ENCODE results near the gene SLC2A14.
A peak's percentile ranks its signal among the peaks of the same experiment; 100 is the strongest.
"Not testable (repeated sequence)": the region's sequence is repeated elsewhere in the genome, so short reads cannot be mapped to it uniquely, and the experiment has no call there.

SLC2A14 gene

DNA sequence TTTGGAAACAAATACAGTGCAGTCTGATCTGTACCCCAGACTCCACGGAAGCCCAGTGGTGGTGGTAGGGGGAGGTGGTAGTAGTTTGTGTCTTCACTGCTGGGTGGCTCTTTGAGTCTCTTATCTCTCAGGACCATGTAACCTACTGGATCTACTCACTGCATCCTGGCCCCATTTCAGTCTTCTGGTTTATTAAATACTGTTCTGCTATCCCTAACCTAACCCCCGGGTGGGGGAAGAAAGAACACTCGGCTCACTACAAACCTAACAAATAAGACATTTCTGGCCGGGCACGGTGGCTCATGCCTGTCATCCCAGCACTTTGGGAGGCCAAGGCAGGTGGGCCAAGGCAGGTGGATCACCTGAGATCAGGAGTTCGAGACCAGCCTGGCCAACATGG, 39.5 kb downstream of the SLC2A14 start:
- not testable (repeated sequence) for DNase-seq

DNA sequence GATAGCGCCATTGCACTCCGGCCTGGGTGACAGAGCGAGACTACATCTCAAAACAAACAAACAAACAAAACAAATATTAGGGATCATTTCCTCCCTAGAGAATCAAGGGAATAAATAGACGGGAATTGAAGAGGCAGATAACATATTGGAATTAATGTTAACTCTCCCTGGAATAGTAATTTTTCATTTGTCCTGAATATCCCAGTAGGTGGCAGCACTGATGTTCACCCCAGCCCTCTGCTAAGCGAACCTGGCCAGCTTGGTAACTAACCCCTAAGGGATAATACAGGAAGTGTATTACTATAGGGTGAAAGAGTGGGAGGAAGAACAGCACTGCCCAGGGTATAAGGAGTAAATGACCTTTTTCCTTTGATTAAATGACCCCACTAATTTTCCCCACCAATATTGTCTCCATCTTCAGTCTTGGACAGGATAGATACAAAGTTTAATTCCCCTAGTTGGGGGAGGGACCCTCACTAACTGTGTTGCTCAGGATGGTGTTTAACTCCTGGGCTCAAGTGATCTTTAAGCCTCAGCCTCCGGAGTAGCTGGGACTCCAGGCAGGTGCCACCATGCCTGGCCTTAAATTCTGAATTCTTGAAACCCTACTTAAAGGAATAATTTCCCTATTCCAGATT, 40.5 kb downstream of the SLC2A14 start:
- DNase-seq = peak; percentile 24

DNA sequence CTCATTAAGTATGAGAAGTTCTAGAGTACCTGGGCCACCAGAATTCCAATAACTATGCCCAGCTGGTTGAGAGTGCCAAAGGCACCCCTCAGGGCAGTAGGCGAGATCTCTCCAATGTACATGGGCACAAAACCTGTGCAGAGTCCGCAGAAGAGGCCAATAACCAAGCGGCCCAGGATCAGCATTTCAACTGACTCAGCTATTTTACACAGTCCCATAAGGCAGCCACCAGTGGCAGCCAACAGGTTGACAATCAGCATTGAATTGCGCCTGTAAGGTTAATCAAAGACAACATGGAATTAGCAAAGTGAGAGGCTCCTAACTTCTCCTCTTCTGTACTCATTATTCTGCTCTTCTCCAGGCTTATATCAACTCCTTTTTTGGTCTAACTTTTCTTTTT, 43.0 kb downstream of the SLC2A14 start:
- DNase-seq = not testable (repeated sequence)

DNA sequence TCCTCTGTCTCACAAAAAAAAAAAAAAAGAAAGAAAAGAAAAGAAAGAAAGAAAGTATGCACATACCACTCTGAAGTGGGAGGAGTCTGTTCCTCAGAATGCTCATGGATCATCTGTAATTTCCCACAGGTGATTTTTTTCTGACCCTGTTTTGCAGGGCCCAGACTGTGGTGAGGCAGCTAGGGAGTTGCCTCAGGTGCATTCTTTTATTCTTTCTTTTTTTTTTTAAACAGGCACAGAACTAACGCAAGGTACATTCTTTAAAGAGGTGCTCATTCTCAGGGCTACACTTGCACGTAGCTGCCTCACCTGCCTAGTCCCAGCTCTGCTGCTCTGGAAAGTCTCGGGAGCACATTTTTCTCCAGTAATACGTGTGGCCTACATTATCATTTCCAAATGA, 47.0 kb downstream of the SLC2A14 start:
- DNase-seq = not testable (repeated sequence)

DNA sequence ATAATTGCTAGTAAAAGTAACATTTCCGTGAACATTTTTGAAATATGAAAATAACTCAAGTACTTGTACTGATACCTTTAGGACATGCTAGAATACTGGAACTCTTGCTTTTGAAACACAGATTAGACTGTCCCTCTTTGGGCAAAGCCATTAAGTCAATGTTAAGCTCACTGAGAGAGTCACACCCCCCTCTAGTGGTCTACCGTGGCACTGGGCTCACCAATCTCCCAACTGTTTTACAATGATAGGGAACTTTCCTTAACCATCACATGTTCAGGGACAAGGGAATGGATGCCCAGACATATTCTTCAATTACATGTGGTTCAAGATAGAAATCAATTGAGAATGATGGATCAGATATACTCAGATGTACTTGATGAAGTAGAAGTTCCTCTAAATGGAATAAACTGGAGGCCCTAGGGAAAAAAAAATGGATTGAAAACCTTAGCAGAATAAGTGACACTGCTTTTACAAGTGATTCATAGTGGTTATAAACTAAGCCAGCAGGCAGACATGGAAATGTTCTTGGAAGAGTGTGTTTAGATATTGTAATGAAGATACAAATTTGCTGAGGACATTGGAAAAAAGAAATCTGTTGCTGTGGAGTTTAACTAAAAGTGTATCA, 65.7 kb downstream of the SLC2A14 start:
- DNase-seq = peak; percentile 2

DNA sequence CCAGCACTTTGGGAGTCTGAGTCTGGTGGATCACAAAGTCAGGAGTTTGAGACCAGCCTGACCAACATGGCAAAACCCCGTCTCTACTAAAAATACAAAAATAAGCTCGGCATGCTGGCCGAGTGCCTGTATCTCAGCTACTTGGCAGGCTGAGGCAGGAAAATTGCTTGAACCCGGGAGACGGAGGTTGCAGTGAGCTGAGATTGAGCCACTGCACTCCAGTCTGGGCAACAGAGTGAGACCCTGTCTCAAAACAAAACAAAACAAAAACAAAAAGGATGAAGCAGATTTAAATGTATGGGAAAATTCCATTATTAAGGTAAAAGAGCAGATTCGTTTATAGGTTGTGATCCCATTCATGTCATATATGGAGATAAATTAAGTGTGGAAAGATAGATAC, 66.4 kb downstream of the SLC2A14 start:
- not testable (repeated sequence) for DNase-seq

DNA sequence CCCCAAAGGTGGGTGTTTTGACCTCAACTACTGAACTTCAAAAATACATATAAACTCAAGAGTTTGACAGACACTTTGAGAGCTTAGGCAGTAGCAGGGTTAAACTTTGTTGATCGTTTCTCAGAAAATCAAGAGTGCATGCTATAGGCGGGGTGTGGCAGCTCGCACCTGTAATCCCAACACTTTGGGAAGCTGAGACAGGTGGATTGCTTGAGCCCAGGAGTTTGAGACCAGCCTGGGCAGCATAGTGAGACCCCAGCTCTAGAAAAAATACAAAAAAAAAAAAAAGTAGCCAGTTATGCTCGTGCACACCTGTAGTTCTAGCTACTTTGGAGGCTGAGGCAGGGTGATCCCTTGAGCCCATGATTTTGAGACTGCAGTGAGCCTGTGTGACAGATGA, 71.3 kb downstream of the SLC2A14 start:
- no peak for DNase-seq

DNA sequence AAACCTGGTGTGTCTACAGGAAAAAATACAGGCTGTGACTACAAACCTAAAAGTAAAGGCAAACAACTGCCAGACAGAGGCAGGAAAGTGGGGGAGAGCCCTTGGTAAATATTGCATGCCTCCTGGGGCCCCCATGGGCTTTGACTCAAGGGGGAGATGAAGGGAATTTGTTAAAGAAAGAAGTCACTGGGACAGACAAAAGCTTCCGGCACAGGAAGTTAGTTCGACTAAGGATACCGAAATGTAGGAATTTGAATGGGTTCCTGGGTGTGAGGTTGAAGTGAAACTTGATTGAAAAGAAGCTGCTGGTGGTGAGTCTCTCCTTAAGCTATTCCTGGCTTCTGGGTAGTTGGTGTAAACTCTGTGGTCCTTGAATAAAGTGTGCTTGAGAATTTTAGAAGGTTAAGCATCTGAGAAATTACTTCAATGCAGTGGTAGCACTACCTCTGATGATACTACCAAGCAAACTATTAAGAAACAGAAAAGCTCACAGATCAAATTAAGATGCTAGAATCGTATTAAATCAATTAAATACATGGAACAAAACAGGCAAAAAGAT, 73.9 kb downstream of the SLC2A14 start:
- DNase-seq = not testable (repeated sequence)

DNA sequence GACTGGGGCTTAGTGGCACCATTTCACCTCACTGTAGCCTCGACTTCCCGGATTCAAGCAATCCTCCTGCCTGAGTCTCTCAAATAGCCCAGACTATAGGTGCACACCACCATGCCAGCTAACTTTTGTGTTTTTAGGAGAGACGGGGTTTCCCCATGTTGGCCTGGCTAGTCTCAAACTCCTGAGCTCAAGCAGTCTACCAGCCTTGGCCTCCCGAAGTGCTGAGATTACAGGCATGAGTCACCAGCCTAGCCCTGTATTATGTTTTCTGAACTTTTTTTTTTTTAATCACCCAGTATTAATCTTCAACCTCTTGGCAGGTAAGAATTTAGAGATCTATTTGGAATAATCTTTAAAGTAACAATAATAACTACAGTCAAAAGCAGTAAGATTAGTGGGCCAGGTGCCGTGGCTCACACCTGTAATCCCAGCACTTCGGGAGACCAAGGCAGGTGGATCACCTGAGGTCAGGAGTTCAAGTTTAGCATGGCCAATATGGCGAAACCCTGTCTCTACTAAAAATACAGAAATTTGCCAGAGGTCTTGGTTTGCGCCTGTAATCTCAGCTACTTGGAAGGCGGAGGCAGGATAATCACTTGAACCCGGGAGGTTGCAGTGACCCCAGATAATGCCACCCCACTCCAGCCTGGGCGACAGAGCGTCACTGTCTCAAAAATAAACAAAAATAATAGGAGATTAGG, 74.9 kb downstream of the SLC2A14 start:
- no peak for DNase-seq

DNA sequence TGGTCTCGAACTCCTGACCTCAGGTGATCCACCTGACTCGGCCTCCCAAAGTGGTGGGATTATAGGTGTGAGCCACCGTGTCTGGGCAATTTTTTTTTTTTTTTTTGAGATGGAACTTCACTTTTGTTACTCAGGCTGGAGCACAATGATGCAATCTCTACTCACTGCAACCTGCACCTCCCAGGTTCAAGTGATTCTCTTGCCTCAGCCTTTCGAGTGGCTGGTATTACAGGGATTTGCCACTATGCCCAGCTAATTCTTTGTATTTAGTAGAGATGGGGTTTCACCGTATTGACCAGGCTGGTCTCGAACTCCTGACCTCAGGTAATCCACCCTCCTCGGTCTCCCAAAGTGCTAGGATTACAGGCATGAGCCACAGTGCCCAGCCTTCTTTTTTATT, 75.4 kb downstream of the SLC2A14 start:
- not testable (repeated sequence) for DNase-seq

DNA sequence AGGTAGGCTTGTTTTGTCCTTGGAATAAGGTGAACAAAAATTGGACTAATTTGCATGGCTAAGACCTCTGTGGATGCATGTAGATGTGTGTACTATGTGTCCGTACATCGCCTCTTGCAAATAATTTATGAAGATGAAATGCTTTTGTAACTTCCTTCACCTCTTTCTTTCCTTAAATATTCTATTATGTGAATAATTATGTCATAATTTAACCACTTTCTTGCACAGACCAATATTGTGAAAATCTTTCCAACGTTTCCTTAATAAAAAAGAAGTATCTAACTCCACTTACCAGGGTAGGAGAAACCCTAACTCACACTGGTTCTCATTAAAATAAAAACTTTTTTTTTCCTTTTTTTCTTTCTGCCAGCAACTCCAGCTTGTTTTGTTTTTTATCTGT, 79.5 kb downstream of the SLC2A14 start:
- DNase-seq = no peak

DNA sequence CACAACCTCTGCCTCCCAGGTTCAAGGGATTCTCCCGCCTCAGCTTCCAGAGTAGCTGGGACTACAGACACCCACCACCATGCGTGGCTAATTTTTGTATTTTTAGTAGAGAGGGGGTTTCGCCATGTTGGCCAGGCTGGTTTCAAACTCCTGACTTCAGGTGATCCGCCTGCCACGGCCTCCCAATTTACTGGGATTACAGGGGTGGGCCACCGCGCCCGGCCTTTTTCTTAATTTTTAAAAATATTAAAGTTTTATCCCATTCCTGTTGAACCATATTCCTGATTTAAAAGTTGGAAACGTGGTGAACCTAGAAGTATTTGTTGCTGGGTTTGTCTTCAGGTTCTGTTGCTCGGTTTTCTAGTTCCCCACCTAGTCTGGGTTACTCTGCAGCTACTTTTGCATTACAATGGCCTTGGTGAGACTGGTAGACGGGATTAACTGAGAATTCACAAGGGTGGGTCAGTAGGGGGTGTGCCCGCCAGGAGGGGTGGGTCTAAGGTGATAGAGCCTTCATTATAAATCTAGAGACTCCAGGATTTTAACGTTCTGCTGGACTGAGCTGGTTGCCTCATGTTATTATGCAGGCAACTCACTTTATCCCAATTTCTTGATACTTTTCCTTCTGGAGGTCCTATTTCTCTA, 83.7 kb downstream of the SLC2A14 start, which contains the start of gene NANOG:
Gene NANOG, plus strand, starts transcription at position 519 of the 645 bp plus-strand sequence. CDS start 213 bp downstream, outside the sequence.
- DNase-seq = not testable (repeated sequence)

DNA sequence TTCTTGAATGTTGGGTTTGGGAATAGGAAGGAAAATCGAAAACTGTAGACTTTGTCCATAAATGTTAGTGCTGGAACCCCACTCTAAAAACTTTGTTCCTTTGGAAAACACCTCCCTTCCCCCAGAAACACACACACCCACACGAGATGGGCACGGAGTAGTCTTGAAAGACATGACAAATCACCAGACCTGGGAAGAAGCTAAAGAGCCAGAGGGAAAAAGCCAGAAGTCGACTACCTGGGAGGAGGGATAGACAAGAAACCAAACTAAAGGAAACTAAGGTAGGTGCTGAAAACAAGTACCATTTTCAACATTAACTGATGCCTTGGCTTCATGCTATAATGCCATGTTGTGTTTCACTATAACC, 84.4 kb downstream of the SLC2A14 start:
- DNase-seq = no peak

DNA sequence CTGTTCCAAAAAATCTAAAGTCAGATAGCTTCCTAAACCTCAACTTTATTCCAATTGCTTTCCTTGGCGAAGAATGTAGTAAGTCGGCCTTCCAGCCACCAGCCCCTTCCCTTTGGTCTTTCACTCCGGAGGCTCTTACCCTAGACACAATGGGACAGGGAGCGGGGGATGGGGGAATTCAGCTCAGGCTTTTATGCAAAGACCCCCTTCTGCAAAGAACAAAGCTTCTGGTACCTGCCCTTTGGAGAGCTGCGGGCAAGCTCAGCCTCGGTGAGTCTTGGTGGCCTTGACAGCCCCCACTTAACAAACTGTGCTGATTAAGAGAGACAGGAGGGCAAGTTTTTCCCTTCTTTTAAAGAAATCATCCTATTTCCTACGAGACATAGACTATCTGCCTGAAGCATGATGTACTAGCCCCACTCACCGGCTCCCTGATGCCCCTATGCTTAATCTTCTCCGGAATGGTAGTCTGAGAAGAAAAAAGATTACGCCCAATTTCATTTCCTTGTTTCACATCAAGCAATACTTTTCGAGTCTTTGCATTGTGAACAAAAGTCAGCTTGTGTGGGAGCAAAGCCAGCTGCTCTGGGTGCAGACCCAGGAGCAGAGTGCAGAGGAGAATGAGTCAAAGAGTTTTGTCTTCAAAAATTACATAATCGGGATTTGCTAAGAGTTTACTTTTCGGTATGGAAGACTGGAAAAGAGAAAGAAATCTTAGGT, 85.0 kb downstream of the SLC2A14 start:
- no peak for DNase-seq

DNA sequence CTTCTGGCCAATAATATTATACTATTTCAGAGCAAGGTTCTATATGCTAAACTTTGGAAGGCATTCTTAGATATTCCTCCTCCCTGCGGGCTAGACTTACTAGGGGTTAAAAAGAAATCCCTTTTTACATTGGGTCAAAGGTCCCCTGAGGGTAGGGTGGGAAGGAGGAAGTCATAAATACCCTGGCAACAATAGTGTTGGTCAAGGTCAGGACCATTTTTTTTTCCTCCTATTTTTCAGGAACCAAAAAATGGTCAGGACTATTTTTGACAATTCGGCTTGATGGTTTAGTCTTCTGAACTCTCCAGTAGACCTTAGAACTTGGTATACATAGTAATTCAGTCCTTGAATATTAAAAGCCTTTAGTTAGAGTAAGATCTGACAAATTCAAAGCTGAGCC, 88.0 kb downstream of the SLC2A14 start:
- DNase-seq = no peak

DNA sequence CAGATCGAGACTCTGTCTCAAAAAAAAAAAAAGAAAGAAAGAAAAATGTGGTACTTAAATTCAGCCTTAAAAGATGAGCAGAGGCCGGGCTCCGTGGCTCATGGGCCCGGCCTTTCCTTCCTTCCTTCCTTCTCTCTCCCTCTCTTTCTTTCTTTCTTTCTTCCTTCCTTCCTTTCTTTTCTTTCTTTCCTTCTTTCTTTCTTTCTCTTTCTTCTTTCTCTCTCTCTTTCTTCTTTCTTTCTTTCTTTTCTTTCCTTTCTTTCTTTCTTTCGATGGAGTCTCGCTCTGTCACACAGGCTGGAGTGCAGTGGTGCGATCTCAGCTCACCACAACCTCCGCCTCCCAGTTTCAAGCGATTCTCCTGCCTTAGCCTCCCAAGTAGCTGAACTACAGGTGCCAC, 89.3 kb downstream of the SLC2A14 start:
- not testable (repeated sequence) for DNase-seq

DNA sequence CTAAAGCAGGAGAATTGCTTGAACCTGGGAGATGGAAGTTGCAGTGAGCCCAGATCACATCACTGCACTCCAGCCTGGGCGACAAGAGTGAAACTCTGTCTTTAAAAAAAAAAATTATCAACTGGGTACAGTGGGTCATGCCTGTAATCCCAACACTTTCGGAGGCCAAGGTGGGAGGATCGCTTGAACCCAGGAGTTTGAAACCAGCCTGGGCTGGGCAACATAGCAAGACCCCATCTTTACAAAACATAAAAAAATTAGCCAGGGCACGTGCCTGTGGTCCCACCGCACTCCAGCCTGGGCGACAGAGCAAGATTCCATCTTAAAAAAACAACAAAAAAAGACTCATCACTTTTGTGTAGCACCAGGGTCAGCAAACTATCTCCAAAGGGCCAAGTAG, 90.7 kb downstream of the SLC2A14 start:
- no peak for DNase-seq

DNA sequence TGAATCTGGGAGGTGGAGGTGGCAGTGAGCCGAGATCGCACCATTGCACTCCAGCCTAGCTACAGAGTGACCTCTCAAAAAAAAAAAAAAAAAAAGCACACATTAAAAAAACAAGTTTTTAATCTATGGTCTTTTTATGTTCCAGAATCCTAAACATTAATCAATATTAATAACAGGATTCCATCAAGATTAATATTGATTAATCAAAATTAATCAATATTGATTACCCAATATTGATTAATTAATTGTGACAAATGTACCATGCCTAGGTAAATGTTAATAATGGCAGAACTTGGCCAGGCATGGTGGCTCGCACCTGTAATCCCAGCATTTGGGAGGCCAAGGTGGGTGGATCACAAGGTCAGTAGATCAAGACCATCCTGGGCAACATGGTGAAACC, 91.4 kb downstream of the SLC2A14 start:
- DNase-seq = no peak

DNA sequence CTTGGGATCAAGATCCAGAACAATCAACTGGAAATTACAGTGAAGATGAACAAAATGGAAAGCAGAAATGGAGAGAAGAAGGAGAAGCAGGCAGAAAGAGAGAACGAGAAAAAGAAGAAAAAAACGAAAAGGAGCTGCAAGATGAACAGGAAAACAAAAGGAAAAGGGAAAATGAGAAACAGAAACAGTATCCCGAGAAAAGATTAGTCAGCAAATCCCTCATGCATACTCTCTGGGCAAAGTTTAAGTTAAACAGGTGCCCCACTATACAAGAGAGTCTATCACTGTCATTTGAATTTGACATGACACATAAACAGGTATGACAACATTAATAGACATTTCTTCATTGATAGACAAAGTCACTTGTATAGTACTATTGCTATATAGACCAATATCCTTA, 102.7 kb downstream of the SLC2A14 start:
- no peak for DNase-seq
